Retinal pigment epithelial cell (primary cell): ENCODE measurements around the gene TAGLN2.

Experiments used
- DNase-seq: peaks from one replicate; pipeline ENCODE4 v3.0.0-alpha.2; 2010; ENCODE audit warnings: low read depth
- H3K4me3 ChIP-seq: 2 replicates; pipeline ENCODE4 v1.5.1; 2011; ENCODE audit warnings: mild to moderate bottlenecking, low read length, control low read depth, moderate library complexity
- CTCF ChIP-seq: conservative IDR thresholded peaks from 2 replicates; pipeline ENCODE4 v1.5.1; 2011; ENCODE audit warnings: low read depth, low read length, control low read depth, inconsistent platforms

TAGLN2 gene

DNA sequence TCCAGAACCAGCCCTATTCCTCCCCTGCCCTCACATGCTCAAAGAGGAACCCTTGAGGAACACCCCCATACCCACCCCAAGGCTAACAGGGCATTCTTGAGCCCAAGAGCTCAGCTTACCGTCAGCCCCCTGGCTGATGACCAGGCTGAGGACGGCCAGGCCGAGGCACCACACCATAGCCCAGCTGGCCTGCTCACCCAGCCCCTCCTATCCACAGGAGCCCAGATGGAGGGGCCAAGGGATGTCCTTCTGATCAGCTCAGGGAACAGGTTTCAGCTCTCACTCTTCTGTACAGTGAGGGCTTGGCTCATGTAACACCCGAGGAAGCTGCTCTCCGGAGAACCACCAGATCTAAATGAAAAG, 18.0 kb upstream of the TAGLN2 start:
- TF ChIP-seq CTCF = no peak
- H3K4me3 ChIP-seq = no peak overlapping the region
- DNase-seq = no peak

- H3K4me3 ChIP-seq = no peak overlapping the region
- no peak for TF ChIP-seq CTCF
- DNase-seq = no peak
These were observed 17.4 kb upstream of the TAGLN2 start for GRCh38 chr1:159942632-159943277.

- DNase-seq = no peak
- no peak overlapping the region for H3K4me3 ChIP-seq
- TF ChIP-seq CTCF = no peak
These were observed 16.6 kb upstream of the TAGLN2 start for GRCh38 chr1:159941591-159942560.

- H3K4me3 ChIP-seq = no peak overlapping the region
- TF ChIP-seq CTCF = no peak
- no peak for DNase-seq
These were observed 15.8 kb upstream of the TAGLN2 start for GRCh38 chr1:159941141-159941540.

- DNase-seq = no peak
- no peak for TF ChIP-seq CTCF
- H3K4me3 ChIP-seq = no peak overlapping the region
These were observed 14.8 kb upstream of the TAGLN2 start for GRCh38 chr1:159940006-159940620.

DNA sequence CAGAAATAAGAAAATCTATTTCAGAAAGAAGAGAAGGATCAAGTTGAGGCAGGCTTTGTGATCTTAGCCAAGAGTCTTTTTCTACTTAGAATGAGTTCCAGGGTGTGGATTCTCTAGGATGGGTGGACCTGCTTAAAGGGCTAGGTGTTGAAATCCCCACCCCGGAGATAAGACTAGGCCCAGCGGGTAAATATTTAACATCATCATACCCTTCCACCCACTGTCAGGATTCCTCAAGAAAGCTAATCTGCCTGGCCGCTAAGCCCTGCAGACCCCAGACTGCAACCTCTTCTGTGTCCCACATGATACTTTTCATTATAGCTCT, 14.3 kb upstream of the TAGLN2 start:
- no peak overlapping the region for H3K4me3 ChIP-seq
- TF ChIP-seq CTCF = no peak
- no peak for DNase-seq
